Activated T-cell treated with anti-CD3 and anti-CD28 coated beads, Interleukin-2, amount 50 U/mL, for 1 hour (primary cell): ENCODE results near the gene CRADD.

ENCODE experiments used
- DNase-seq: peaks from one replicate; pipeline ENCODE4 v3.0.0-alpha.2; 2020

CRADD gene

GRCh38 chr12:93673084-93673483 lies 4.1 kb upstream of the CRADD start:
- no peak for DNase-seq

- DNase-seq = no peak
These were observed 2.8 kb upstream of the CRADD start for GRCh38 chr12:93674386-93674785.

DNA sequence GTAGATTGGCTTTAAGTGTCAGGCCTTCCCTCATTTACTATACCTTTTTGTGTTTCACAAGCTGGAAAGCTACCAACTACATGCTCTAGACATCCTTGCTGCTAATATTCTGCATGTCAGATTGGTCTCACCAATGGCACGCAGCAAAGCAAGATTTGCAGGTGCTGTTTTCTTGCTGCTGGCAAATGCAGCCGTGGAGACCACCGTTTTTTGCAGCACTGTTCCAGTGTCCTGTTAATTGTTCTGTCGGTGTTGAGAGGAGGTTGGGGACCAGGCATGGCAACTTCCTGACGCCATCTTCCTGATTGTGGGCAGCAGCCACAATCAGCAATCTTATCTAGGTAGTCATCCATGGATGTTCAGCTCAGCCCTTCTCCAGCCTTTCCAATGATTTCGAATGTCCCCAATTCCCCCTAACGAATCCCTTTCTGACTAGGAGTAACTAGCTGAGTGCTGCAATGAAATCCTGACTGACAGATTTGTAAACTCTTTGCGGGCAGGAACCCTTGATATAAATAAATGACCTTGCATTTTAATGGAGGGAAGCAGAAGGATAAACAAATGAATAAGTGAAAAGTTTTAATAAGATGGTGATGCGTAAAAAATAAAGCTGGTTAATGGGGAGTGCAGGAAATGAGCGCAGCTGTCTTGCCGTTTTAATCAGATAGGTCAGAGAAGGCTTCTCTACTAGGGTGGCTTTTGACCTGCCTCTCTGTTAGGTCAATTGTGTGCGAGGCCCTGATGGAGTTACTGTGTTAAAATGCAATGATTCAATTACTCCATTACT lies 574 bp upstream of the CRADD start:
- DNase-seq = no peak

GRCh38 chr12:93678779-93679178 lies 1.6 kb downstream of the CRADD start:
- DNase-seq = no peak

- DNase-seq = no peak
These were observed 2.2 kb downstream of the CRADD start for GRCh38 chr12:93679308-93679925.

DNA sequence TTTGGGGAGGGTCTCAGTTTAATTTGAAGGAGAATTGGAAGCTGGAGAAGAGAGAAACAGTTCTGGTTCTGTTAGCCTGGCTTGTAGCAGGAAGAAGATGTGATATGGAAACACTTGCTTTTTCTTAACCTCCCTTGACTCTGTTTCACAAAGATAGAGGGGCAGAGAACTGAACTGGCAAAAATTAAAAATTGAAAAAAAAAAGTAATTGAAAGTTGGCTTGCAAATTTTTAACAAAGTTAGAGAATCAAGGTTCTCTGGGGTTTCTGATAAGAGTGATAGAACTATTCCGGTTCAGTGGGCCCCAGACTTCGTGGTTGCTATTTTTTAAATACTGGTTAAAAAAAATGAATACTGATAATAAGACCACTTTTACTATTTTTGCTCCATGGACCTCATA lies 2.8 kb downstream of the CRADD start:
- no peak for DNase-seq

DNA sequence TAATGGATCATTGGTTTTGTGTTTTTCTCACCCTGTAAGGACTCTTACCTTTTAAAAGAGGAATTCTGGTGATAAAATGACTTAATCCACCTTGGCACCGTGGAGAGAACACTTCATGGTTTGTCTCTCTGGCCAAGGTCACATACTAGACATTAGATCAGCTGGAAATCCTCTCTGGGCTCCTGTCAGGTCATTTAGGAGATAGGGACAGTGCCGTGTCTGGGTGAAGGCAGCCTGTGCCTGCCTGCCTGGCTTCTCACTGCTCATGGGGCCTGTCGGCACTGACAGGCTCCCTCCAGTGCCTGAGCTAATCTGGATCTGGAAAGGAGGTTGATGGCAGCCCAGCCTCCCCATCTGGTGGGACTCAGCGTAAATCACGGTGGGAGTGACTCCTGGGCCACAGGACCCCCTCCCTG lies 5.7 kb downstream of the CRADD start:
- no peak for DNase-seq

GRCh38 chr12:93683410-93683809 lies 6.2 kb downstream of the CRADD start:
- no peak for DNase-seq

DNA sequence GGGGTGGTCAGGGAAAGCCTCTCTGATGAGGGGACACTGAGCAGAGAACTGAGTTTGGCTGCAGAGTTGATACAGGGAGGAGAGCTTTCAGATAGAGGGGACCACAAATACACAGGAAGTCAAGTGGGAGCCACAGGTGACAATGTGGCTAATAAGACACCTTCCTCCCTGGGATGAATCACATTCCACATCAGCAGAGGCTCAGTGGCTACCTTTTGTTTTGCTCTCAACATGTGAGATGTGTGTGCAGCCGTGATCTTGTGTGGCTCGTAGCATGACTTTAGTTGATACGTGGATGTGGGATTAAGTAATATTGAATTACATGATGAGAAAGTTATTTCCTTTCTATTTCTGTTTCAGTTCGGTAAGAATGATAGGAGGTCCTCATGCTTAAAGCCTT lies 7.5 kb downstream of the CRADD start:
- DNase-seq = no peak

GRCh38 chr12:93686572-93687356 lies 9.6 kb downstream of the CRADD start:
- DNase-seq = no peak

DNA sequence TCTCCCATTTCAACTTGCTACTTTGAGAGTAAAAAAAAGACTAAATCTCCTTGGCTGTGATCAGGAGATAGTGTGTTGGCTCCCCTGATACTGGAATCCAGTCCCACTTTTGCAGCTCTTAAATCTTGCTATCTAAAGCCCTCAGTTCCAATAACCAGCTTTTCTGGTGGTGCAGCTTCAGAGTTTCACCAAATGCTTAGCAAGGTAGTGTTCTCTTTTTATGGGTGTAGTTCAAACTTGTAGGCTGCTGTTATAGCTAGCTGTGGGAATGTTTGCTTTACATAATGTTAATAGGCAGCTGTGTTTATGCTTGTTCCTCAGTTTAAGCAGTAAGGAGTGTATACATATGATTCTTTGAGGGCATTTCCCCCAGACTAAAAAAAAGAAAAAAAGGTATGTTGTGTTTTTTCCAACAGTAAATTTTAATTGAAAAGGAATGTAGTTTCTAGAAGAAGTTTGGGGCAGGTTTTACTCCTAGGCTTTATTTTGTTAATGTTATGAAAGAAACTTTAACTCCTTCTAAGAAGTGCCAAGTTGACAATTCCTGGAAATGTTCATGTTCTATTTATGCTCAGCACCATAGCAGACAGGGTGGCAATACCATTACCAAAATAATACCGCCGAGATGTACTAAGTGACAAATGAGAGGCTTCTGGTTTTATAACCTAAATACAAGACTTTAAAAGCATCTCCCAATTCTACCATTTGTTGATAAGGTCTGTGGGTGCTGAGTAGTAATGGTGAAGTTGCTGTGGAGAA lies 12.1 kb downstream of the CRADD start:
- DNase-seq = no peak

GRCh38 chr12:93696462-93696861 lies 19.3 kb downstream of the CRADD start:
- DNase-seq = no peak

GRCh38 chr12:93698307-93699092 lies 21.3 kb downstream of the CRADD start:
- DNase-seq = no peak

GRCh38 chr12:93699271-93700145 lies 22.3 kb downstream of the CRADD start:
- no peak for DNase-seq

GRCh38 chr12:93702707-93703315 lies 25.6 kb downstream of the CRADD start:
- DNase-seq = no peak

DNA sequence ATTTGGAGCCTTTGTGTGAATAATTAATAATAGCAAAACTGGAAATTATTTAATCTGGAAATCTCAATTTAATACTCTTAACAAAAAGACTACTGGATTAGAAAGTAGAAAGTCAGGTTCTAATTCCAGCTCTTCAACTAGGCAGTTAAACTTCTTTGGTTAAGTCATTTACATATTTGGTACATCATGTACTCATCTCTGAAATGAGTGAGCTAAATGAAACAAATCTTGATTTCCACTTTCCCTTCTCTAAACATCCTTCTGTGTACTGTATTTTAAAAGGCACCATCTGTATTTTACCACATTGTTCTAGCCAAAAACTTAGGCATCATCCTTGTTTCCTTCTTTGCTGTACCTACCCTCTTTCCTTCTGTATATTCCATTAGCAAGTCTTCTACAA lies 26.9 kb downstream of the CRADD start:
- no peak for DNase-seq

DNA sequence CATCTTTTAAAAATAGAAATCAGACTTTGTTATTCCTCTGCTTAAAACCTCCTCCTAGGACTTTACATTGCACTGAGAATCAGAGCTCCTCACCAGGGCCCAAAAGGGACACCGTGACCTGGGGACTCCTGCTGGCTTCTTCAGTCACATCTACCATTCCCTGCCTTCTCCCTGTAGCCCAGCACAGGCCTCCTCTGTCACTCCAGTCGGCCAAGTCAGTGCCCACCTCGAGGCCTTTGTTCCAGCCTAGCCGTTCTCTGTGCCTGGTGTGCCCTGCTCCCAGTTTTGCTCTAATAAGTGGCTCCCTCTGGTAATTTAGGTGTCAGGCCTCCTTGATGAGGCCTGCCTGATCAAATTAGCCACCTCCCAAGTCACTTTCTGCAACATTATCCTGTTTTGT lies 27.4 kb downstream of the CRADD start:
- DNase-seq = no peak

DNA sequence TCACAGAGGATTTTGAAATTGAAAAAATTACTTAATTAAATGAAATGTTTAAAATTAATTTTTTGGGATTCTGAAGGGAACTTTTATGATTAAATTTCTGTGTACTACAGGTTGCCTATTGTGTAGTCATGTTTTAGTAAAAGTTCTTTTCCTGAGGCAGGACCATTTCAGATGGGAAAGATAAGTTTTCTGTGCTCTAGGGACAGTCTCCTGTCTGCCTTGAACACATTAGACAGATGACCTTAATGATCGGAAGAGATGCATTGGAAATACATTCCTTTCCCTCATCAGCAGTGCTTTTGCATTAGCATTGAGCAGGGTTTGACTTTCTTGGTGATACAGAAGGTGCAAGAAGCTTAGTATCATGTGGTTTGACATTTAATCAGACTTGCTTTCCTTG lies 28.1 kb downstream of the CRADD start:
- DNase-seq = no peak

DNA sequence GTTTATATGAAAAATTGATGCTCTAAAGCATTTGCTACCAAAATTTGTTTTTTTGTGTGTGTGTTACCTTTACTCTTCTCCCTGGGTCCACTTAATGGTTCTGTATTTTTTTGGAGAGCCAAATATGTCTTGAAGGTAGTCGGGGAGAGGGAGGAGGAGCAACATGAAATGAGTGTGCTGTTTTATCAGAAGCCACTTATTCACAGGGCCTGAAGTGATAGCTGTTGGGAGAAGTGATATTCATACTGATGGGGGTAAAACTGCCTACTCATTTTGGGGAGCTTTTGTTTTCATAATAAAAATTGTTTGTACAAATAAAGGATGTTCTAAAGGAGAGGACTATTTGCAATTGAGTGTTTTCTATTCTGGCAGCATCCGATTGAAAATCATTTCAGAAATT lies 29.2 kb downstream of the CRADD start:
- DNase-seq = no peak

DNA sequence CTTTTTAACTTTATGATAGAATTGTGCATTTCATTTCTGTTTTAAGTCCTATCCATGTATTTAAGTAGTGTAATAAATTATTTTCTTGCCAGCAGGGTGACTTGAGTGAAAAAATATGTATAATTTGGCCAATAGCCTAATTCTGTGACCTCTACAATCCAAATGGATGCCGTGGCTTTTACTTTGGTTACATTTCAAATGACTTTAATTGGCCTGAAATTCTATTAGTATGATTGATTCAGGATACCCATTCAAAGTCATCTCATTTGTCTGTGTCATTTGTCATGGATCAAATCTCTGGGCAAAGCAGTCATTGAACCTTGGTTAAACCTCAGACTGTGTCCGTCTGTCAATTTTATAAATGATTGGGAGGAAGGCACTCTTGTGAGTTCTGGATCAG lies 29.6 kb downstream of the CRADD start:
- DNase-seq = no peak

- no peak for DNase-seq
These were observed 30.7 kb downstream of the CRADD start for GRCh38 chr12:93707836-93708235.
